Activated naive CD8-positive, alpha-beta T cell treated with anti-CD3 and anti-CD28 coated beads, Interleukin-2, amount 10 ng/mL, durations not matched to agents 7 days and 5 days (primary cell): ENCODE data around the gene MCM3AP. TPM values are rescaled to one million over a fixed set of nuclear protein-coding genes. Genes with fewer than 3 reads are reported as not detected.
"Not testable (repeated sequence)": the region's sequence is repeated elsewhere in the genome, so short reads cannot be mapped to it uniquely, and the experiment has no call there.

Source experiments
- ATAC-seq: fragments of 150-1000 bp; cut with Tn5 transposase; one replicate; pipeline ENCODE4 v1.10.0; 2021; ENCODE audit warnings: low read depth, moderate library complexity
- POLR2A ChIA-PET: fragments of 350-600 bp; sonication (Branson Sonifier 250); formaldehyde crosslinking; loops from one replicate; lab custom pipeline; 2021; ENCODE audit warnings: antibody characterized with exemption; lab: Charles Lee
- DNase-seq: peaks from one replicate; pipeline ENCODE4 v3.0.0; 2021
- H3K27ac Mint-ChIP-seq: one replicate; pipeline ENCODE4 v1.8.0; 2022; ENCODE audit warnings: mild to moderate bottlenecking, mixed read lengths
- H3K27me3 Mint-ChIP-seq: one replicate; pipeline ENCODE4 v1.8.0; 2022; ENCODE audit warnings: mild to moderate bottlenecking, moderate library complexity, mixed read lengths
- H3K36me3 Mint-ChIP-seq: one replicate; pipeline ENCODE4 v1.8.0; 2021; ENCODE audit warnings: mild to moderate bottlenecking, mixed read lengths
- H3K4me1 Mint-ChIP-seq: one replicate; pipeline ENCODE4 v1.8.0; 2021; ENCODE audit warnings: mixed read lengths
- H3K4me3 Mint-ChIP-seq: one replicate; pipeline ENCODE4 v1.8.0; 2022; ENCODE audit warnings: mild to moderate bottlenecking, moderate library complexity, mixed read lengths
- H3K9me3 Mint-ChIP-seq: one replicate; pipeline ENCODE4 v1.8.0; 2021; ENCODE audit warnings: mixed read lengths
- total RNA-seq, 2 experiments: library from RNA; stranded (reverse); gene quantifications; one replicate each; pipeline ENCODE4 v1.2.3, GENCODE V29; 2021

MCM3AP gene
- total RNA-seq, 2 experiments from 2014 or later: 130 to 150 TPM

- ATAC-seq (no peak), DNase-seq (no peak)
- Mint-ChIP-seq H3K27ac (no peak overlapping the region), H3K4me3 (no peak overlapping the region), H3K27me3 (no peaks in the 10 kb centered on the region), H3K36me3 (peaks cover 8% of the 10 kb centered on the region), H3K4me1 (no peaks in the 10 kb centered on the region), H3K9me3 (no peaks in the 10 kb centered on the region)
- POLR2A ChIA-PET: no interaction called here
Observed at GRCh38 chr21:46205766-46206162, 79.6 kb downstream of the MCM3AP start.

GRCh38 chr21:46205166-46205565, 80.2 kb downstream of the MCM3AP start:
- no peaks in the 10 kb centered on the region for H3K4me1 Mint-ChIP-seq
- H3K4me3 Mint-ChIP-seq: no peak overlapping the region
- no peaks in the 10 kb centered on the region for H3K9me3 Mint-ChIP-seq
- H3K27ac Mint-ChIP-seq: no peak overlapping the region
- POLR2A ChIA-PET: no interaction called here
- ATAC-seq (no peak), DNase-seq (no peak)
- H3K36me3 Mint-ChIP-seq: peaks cover 11% of the 10 kb centered on the region
- H3K27me3 Mint-ChIP-seq: no peaks in the 10 kb centered on the region

- no peak for DNase-seq
- Mint-ChIP-seq H3K27ac (no peak overlapping the region), H3K9me3 (no peaks in the 10 kb centered on the region), H3K4me3 (no peak overlapping the region), H3K27me3 (no peaks in the 10 kb centered on the region), H3K4me1 (no peaks in the 10 kb centered on the region), H3K36me3 (peaks cover 16% of the 10 kb centered on the region)
- POLR2A ChIA-PET: no interaction called here
- ATAC-seq: no peak
Observed at GRCh38 chr21:46203203-46203600, 82.2 kb downstream of the MCM3AP start.

DNA sequence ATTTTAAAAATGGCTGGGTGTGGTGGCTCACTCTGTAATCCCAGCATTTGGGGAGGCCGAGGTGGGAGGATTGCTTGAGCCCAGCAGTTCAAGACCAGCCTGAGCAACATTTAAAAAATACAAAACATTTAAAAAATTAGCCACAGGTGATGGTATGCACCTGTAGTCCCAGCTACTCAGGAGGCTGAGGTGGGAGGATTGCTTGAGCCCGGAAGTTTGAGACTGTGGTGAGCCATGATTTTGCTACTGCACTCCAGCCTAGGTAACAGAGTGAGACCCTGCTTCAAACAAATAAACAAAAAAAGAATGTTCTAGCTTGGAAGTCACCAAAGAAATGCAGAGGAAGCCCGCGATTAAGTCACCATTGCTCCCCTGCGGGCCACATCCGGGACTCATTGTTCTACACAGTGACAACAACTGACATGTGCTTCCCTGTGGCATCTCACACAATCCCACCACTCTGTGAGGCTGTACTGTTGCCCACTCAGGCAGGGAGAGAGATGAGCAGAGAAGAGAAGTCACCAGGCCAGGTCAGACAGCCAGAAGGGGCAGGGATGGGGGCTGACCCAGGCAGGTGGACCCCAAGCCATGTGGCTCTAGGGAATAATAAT, 82.7 kb downstream of the MCM3AP start:
- no peak overlapping the region for H3K27ac Mint-ChIP-seq
- H3K9me3 Mint-ChIP-seq: no peaks in the 10 kb centered on the region
- ATAC-seq (no peak), DNase-seq (no peak)
- H3K4me3 Mint-ChIP-seq: no peak overlapping the region
- POLR2A ChIA-PET: no interaction called here
- no peaks in the 10 kb centered on the region for H3K27me3 Mint-ChIP-seq
- peaks cover 17% of the 10 kb centered on the region for H3K36me3 Mint-ChIP-seq
- H3K4me1 Mint-ChIP-seq: no peaks in the 10 kb centered on the region

- POLR2A ChIA-PET: interaction anchor here (0.7 kb wide), 1 partner anchor 1583 kb away, joined by 3 read pairs; no protein-coding TSS in a partner anchor
- not testable (repeated sequence) for H3K27ac Mint-ChIP-seq, H3K27me3 Mint-ChIP-seq, H3K9me3 Mint-ChIP-seq, DNase-seq, ATAC-seq, H3K4me3 Mint-ChIP-seq, H3K4me1 Mint-ChIP-seq
- H3K36me3 Mint-ChIP-seq: peaks cover 17% of the 10 kb centered on the region
Observed at GRCh38 chr21:46200877-46201803, 84.3 kb downstream of the MCM3AP start.

- no peak overlapping the region for H3K4me3 Mint-ChIP-seq
- H3K4me1 Mint-ChIP-seq: peaks cover 2% of the 10 kb centered on the region
- H3K36me3 Mint-ChIP-seq: peaks cover 17% of the 10 kb centered on the region
- no peaks in the 10 kb centered on the region for H3K9me3 Mint-ChIP-seq
- H3K27ac Mint-ChIP-seq: no peak overlapping the region
- no peaks in the 10 kb centered on the region for H3K27me3 Mint-ChIP-seq
- POLR2A ChIA-PET: no interaction called here
- ATAC-seq (no peak), DNase-seq (no peak)
Observed at GRCh38 chr21:46199436-46200373, 85.7 kb downstream of the MCM3AP start.

DNA sequence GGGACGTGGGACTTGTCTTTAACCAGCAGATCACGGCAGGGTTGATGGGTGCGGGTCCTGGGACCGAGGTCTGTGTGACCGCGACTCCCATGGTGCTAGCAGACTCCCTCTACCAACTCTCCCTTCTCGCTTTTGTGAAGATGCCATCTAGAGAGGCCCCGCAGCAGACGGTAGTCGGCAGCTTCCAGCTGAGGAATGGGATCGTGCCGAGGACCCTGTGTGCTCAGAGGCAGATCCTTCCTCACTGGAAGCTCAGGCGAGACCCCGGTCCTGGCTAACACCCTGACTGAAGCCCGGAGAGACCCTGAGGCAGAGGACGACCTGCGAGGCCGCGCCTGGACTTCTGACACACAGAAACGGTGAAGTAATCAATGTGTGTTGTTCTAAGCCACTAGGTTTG, 88.7 kb downstream of the MCM3AP start:
- H3K4me3 Mint-ChIP-seq: no peak overlapping the region
- no peaks in the 10 kb centered on the region for H3K9me3 Mint-ChIP-seq
- ATAC-seq (no peak), DNase-seq (no peak)
- peaks cover 27% of the 10 kb centered on the region for H3K36me3 Mint-ChIP-seq
- peaks cover 2% of the 10 kb centered on the region for H3K4me1 Mint-ChIP-seq
- H3K27me3 Mint-ChIP-seq: no peaks in the 10 kb centered on the region
- POLR2A ChIA-PET: no interaction called here
- H3K27ac Mint-ChIP-seq: no peak overlapping the region

DNA sequence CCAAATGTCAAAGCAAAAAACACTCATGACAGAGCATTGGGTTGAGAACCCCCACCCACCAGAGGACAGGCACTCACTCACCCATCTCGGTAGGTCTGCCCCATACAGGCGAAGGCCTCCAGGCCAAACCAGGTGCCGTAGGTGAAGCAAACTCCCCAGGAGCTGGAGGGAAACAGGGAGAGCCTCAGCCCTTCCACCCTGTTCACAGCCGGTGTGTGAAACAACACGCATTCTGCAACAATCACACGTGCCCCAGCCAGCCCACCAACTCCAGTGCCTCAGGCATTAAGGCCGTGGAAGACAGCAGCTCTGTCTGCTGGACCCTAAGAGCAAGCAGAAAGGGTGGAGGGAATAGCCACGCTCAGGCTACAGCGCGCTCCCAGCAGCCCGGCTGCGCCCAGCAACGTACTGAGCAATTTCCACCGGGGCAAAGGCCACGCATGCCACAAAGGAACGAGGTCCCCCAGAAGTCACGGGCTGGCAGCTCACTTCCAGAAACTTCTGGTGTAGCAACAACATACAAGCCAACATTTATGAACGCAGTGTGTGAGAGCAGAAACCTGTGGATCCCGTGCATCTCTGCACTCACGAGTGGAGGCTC, 89.7 kb downstream of the MCM3AP start:
- peaks cover 25% of the 10 kb centered on the region for H3K36me3 Mint-ChIP-seq
- no peaks in the 10 kb centered on the region for H3K27me3 Mint-ChIP-seq
- no peak overlapping the region for H3K4me3 Mint-ChIP-seq
- peaks cover 2% of the 10 kb centered on the region for H3K4me1 Mint-ChIP-seq
- POLR2A ChIA-PET: no interaction called here
- H3K9me3 Mint-ChIP-seq: no peaks in the 10 kb centered on the region
- no peak for ATAC-seq
- H3K27ac Mint-ChIP-seq: no peak overlapping the region
- no peak for DNase-seq

GRCh38 chr21:46194374-46195334, 90.8 kb downstream of the MCM3AP start:
- H3K4me1 Mint-ChIP-seq: peaks cover 2% of the 10 kb centered on the region
- peaks cover 20% of the 10 kb centered on the region for H3K36me3 Mint-ChIP-seq
- H3K9me3 Mint-ChIP-seq: no peaks in the 10 kb centered on the region
- H3K27me3 Mint-ChIP-seq: no peaks in the 10 kb centered on the region
- H3K27ac Mint-ChIP-seq: no peak overlapping the region
- POLR2A ChIA-PET: no interaction called here
- DNase-seq (no peak), ATAC-seq (no peak)
- no peak overlapping the region for H3K4me3 Mint-ChIP-seq

GRCh38 chr21:46193829-46194373, 91.5 kb downstream of the MCM3AP start:
- H3K27ac Mint-ChIP-seq: no peak overlapping the region
- POLR2A ChIA-PET: no interaction called here

GRCh38 chr21:46191686-46192575, 93.5 kb downstream of the MCM3AP start:
- no peak overlapping the region for H3K27ac Mint-ChIP-seq
- POLR2A ChIA-PET: interaction anchor here (0.7 kb wide), 1 partner anchor 188 kb away, joined by 3 read pairs; no protein-coding TSS in a partner anchor
- H3K36me3 Mint-ChIP-seq: peaks cover 12% of the 10 kb centered on the region
- no peaks in the 10 kb centered on the region for H3K4me1 Mint-ChIP-seq
- ATAC-seq: no peak
- H3K4me3 Mint-ChIP-seq: no peak overlapping the region
- no peaks in the 10 kb centered on the region for H3K9me3 Mint-ChIP-seq
- H3K27me3 Mint-ChIP-seq: no peaks in the 10 kb centered on the region
- DNase-seq: no peak

More at GRCh38 chr21:46193829-46194373, 91.5 kb downstream of the MCM3AP start:
- H3K36me3 Mint-ChIP-seq: peaks cover 16% of the 10 kb centered on the region
- no peaks in the 10 kb centered on the region for H3K27me3 Mint-ChIP-seq
- no peak overlapping the region for H3K4me3 Mint-ChIP-seq
- no peak for DNase-seq
- ATAC-seq: no peak
- H3K9me3 Mint-ChIP-seq: no peaks in the 10 kb centered on the region
- peaks cover 2% of the 10 kb centered on the region for H3K4me1 Mint-ChIP-seq
